HS-5 (cell line): ENCODE results near the gene CNPY3.
"Not testable (repeated sequence)": the region's sequence is repeated elsewhere in the genome, so short reads cannot be mapped to it uniquely, and the experiment has no call there.

Experiments
- DNase-seq: peaks from one replicate; pipeline ENCODE4 v3.0.0-alpha.2; 2012; ENCODE audit warnings: low read depth

CNPY3 gene

GRCh38 chr6:42915732-42916131 lies 13.5 kb upstream of the CNPY3 start, which contains the start of gene PTCRA:
PTCRA (plus strand) TSS chr6:42916053; CDS start chr6:42916070, 17 bp downstream.
- DNase-seq = no peak

GRCh38 chr6:42916288-42916687 lies 13.0 kb upstream of the CNPY3 start:
- DNase-seq = no peak

- DNase-seq = no peak
Observed at GRCh38 chr6:42921801-42922200, 7.5 kb upstream of the CNPY3 start.

GRCh38 chr6:42923666-42924065 lies 5.6 kb upstream of the CNPY3 start:
- DNase-seq = no peak

- no peak for DNase-seq
Observed at GRCh38 chr6:42925248-42925857, 3.9 kb upstream of the CNPY3 start.

- DNase-seq = peak; percentile 58
Observed at GRCh38 chr6:42929821-42930360, 611 bp downstream of the CNPY3 start.

GRCh38 chr6:42932412-42932811 lies 3.1 kb downstream of the CNPY3 start:
- no peak for DNase-seq

GRCh38 chr6:42933205-42933604 lies 3.9 kb downstream of the CNPY3 start:
- no peak for DNase-seq

- no peak for DNase-seq
Observed at GRCh38 chr6:42935322-42935721, 6.0 kb downstream of the CNPY3 start.

- no peak for DNase-seq
Observed at GRCh38 chr6:42936398-42936797, 7.1 kb downstream of the CNPY3 start.

GRCh38 chr6:42937548-42938427 lies 8.5 kb downstream of the CNPY3 start:
- no peak for DNase-seq

- DNase-seq = no peak
Observed at GRCh38 chr6:42938428-42938796, 9.1 kb downstream of the CNPY3 start.

GRCh38 chr6:42938987-42939809 lies 9.9 kb downstream of the CNPY3 start:
- DNase-seq = no peak

GRCh38 chr6:42939810-42940167 lies 10.5 kb downstream of the CNPY3 start:
- no peak for DNase-seq

GRCh38 chr6:42940493-42941045 lies 11.3 kb downstream of the CNPY3 start:
- no peak for DNase-seq

- DNase-seq = not testable (repeated sequence)
Observed at GRCh38 chr6:42941356-42941755, 12.1 kb downstream of the CNPY3 start.

GRCh38 chr6:42942444-42942843 lies 13.2 kb downstream of the CNPY3 start:
- no peak for DNase-seq

GRCh38 chr6:42947950-42948349 lies 18.7 kb downstream of the CNPY3 start:
- no peak for DNase-seq

- no peak for DNase-seq
Observed at GRCh38 chr6:42952389-42952788, 23.1 kb downstream of the CNPY3 start.

GRCh38 chr6:42954405-42954804 lies 25.1 kb downstream of the CNPY3 start:
- DNase-seq = not testable (repeated sequence)

- DNase-seq = no peak
Observed at GRCh38 chr6:42958125-42958524, 28.8 kb downstream of the CNPY3 start.

GRCh38 chr6:42959917-42960242 lies 30.6 kb downstream of the CNPY3 start:
- DNase-seq = no peak
